T-cell (primary cell): ENCODE data around the gene CYB5A. TPM values are rescaled to one million over a fixed set of nuclear protein-coding genes. Genes with fewer than 3 reads are reported as not detected.

Experiments used
- ATAC-seq, 4 experiments: fragments of 200-7000 bp in 3 of 4; fragments of 150-1000 bp in 1 of 4; cut with Tn5 transposase; replicated peaks in 1 of 4; 1 replicate in 3 of 4; 2 replicates in 1 of 4; pipeline ENCODE4 v1.10.0; 2021; ENCODE audit warnings: moderate library complexity in 3 of 4, mild to moderate bottlenecking in 2 of 4, moderate number of reproducible peaks in 1 of 4
- CTCF ChIA-PET, 2 donors: fragments of 300-600 bp; sonication (Branson Sonifier 250); formaldehyde crosslinking; loops; one replicate each; lab custom pipeline; 2022; ENCODE audit warnings: antibody characterized with exemption in 2 of 2; lab: Charles Lee
- POLR2A ChIA-PET, 2 donors: fragments of 300-600 bp; sonication (Branson Sonifier 250); formaldehyde crosslinking; loops; one replicate each; lab custom pipeline; 2022; ENCODE audit warnings: antibody characterized with exemption in 2 of 2; lab: Charles Lee
- DNase-seq, 35 experiments: peaks; one replicate each; pipeline versions ENCODE4 v3.0.0 to v3.0.0-alpha.2; 2013 to 2023
- H3K27ac ChIP-seq: one replicate; pipeline ENCODE4 v1.5.1; 2013; ENCODE audit warnings: low read length
- H3K27me3 ChIP-seq, 2 experiments: replicated peaks in 1 of 2; 1 replicate in 1 of 2; 2 replicates in 1 of 2; pipeline versions ENCODE4 v1.6.1 to v1.7.0; 2013; ENCODE audit warnings: low read length in 1 of 2, mixed read lengths in 1 of 2; ENCODE audit not compliant: control insufficient read depth in 2 of 2, insufficient read depth in 2 of 2; ENCODE audit errors: extremely low read depth in 1 of 2
- H3K36me3 ChIP-seq, 2 donors: 1 replicate in 1 of 2; 2 replicates in 1 of 2; pipeline versions ENCODE4 v1.6.1 to v1.7.0; 2013; ENCODE audit warnings: low read length in 1 of 2; ENCODE audit not compliant: control insufficient read depth in 2 of 2, insufficient read depth in 1 of 2; ENCODE audit errors: extremely low read depth in 1 of 2
- H3K4me1 ChIP-seq, 2 experiments: 1 replicate in 1 of 2; 2 replicates in 1 of 2; pipeline versions ENCODE4 v1.6.1 to v1.7.0; 2013; ENCODE audit warnings: low read length in 2 of 2, mixed read lengths in 1 of 2; ENCODE audit not compliant: insufficient read depth in 2 of 2, control insufficient read depth in 1 of 2; ENCODE audit errors: extremely low read depth in 1 of 2
- H3K4me3 ChIP-seq, 2 donors: 1 replicate in 1 of 2; 2 replicates in 1 of 2; pipeline versions ENCODE4 v1.5.1 to v1.7.0; 2013; ENCODE audit warnings: mild to moderate bottlenecking in 2 of 2, low read length in 1 of 2, moderate library complexity in 1 of 2; ENCODE audit not compliant: control insufficient read depth in 1 of 2; ENCODE audit errors: extremely low read depth in 1 of 2
- H3K9me3 ChIP-seq: 2 replicates; pipeline ENCODE4 v1.7.0; 2013
- H3K27ac Mint-ChIP-seq, 2 donors: one replicate each; pipeline ENCODE4 v1.8.0; 2020 to 2021; ENCODE audit warnings: mild to moderate bottlenecking in 2 of 2, mixed read lengths in 2 of 2
- H3K27me3 Mint-ChIP-seq, 2 donors: one replicate each; pipeline ENCODE4 v1.8.0; 2021 to 2022; ENCODE audit warnings: mixed read lengths in 2 of 2
- H3K36me3 Mint-ChIP-seq: one replicate; pipeline ENCODE4 v1.8.0; 2021; ENCODE audit warnings: mixed read lengths
- H3K4me1 Mint-ChIP-seq, 3 donors: one replicate each; pipeline ENCODE4 v1.8.0; 2020 to 2022; ENCODE audit warnings: mixed read lengths in 3 of 3, mild to moderate bottlenecking in 1 of 3
- H3K4me3 Mint-ChIP-seq, 3 donors: one replicate each; pipeline ENCODE4 v1.8.0; 2020 to 2022; ENCODE audit warnings: mild to moderate bottlenecking in 3 of 3, mixed read lengths in 3 of 3, moderate library complexity in 3 of 3
- H3K9me3 Mint-ChIP-seq, 3 donors: one replicate each; pipeline ENCODE4 v1.8.0; 2020 to 2022; ENCODE audit warnings: mixed read lengths in 3 of 3
- WGBS: methylation state at CpG from one replicate; pipeline ENCODE4 v1.1.5; 2013; ENCODE audit warnings: missing lambda C conversion rate; ENCODE audit not compliant: insufficient coverage; 5-methylcytosine and 5-hydroxymethylcytosine counted together
- total RNA-seq, 35 experiments: library from RNA in 6 of 35; stranded (reverse) in 6 of 35; fragments of 120-200 nt in 1 of 35; gene quantifications; one replicate each; pipeline versions ENCODE4 v1.2.1 to v1.2.4 and lab custom pipeline; 2013 to 2026

Gene CYB5A
- total RNA-seq, 5 donors from 2014 or later (not counting 1 experiment from before 2014, with no cell fraction given): 14.4 to 28.8 (median 25.1) TPM

DNA sequence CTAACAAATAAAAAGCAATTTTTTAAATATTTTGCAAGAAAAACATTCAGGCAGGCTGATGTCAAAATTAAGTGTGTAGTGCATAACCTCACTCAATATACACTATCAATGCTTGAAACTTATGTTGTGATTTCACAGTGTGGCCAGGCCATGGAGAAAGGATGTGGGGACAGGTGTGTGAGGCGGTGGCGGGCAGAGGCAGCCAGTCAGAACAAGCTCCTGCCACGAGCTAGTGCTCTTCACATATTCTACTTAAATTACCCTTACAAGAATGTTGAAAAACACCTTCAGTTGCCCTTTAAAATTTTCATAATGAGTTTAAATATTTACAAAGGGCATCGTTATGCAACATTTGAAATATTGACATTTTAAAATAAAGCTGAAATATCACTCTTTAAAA is 43.2 kb downstream of the CYB5A start:
- no peaks in the 10 kb centered on the region for H3K9me3 ChIP-seq
- H3K36me3 ChIP-seq: peaks cover 0 to 8% of the 10 kb centered on the region in 2 donors
- DNase-seq (no peak), ATAC-seq (no peak)
- no peak overlapping the region for H3K4me3 ChIP-seq
- H3K9me3 Mint-ChIP-seq: no peaks in the 10 kb centered on the region
- no peak overlapping the region for H3K27ac ChIP-seq
- POLR2A ChIA-PET: no interaction called here
- peaks cover 0 to 3% of the 10 kb centered on the region in 2 experiments for H3K27me3 ChIP-seq
- no peaks in the 10 kb centered on the region for H3K4me1 ChIP-seq
- H3K4me3 Mint-ChIP-seq: no peak overlapping the region
- WGBS: no CpG with 5 or more reads among the region's 4 CpGs
- CTCF ChIA-PET: no interaction called here
- H3K36me3 Mint-ChIP-seq: peaks cover 21% of the 10 kb centered on the region
- no peak overlapping the region for H3K27ac Mint-ChIP-seq
- no peaks in the 10 kb centered on the region for H3K27me3 Mint-ChIP-seq
- peaks cover 0 to 9% (median 0%) of the 10 kb centered on the region in 3 donors for H3K4me1 Mint-ChIP-seq

DNA sequence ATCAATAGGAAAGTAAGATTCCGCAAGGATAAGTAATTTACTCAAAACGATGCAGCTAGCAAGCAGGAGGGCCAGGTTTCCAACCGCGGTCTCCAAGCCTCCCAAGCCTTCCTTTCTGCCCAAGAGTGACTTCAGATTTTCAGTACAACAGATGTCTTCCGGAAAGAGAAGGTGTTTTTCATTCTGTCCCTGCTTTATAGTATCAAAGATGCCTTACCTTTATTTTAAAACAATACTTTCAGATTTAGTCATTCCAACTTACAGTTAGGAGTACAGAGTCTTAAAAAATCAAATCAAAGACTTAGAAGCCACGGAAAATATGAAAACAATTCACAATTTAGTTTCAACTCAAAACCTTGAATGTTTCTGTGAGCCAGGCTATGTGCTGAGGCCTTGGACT is 43.6 kb downstream of the CYB5A start:
- peaks cover 17% of the 10 kb centered on the region for H3K36me3 Mint-ChIP-seq
- H3K9me3 Mint-ChIP-seq: no peaks in the 10 kb centered on the region
- DNase-seq (no peak), ATAC-seq (no peak)
- Histone ChIP-seq H3K27me3 (peaks cover 0 to 3% of the 10 kb centered on the region in 2 experiments), H3K27ac (no peak overlapping the region), H3K4me3 (no peak overlapping the region), H3K9me3 (no peaks in the 10 kb centered on the region), H3K36me3 (peaks cover 0 to 7% of the 10 kb centered on the region in 2 donors), H3K4me1 (no peaks in the 10 kb centered on the region)
- H3K27me3 Mint-ChIP-seq: no peaks in the 10 kb centered on the region
- ChIA-PET POLR2A (no interaction called here), CTCF (no interaction called here)
- no peak overlapping the region for H3K27ac Mint-ChIP-seq
- WGBS: 65% methylated on average over 4 of the region's 6 CpGs
- H3K4me3 Mint-ChIP-seq: no peak overlapping the region
- H3K4me1 Mint-ChIP-seq: peaks cover 0 to 9% (median 0%) of the 10 kb centered on the region in 3 donors

DNA sequence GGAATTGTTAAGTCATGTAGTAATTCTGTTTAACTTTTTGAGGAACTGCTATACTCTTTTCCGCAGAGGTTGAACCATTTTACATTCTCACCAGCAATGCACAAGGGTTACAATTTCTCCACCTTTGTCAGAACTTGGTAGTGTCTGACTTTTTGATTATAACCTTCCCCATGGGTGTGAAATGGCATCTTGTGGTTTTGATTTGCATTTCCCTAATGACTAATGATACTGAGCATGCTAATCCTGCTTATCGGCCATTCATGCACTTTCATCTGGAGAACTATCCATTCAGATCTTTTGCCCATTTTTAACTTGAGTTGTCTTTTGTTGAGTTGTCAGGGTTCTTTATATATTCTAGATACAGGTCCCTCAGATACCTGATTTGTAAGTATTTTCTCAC is 47.2 kb downstream of the CYB5A start:
- Mint-ChIP-seq H3K4me3 (no peak overlapping the region), H3K9me3 (no peaks in the 10 kb centered on the region), H3K27ac (no peak overlapping the region), H3K27me3 (peaks cover 2 to 5% of the 10 kb centered on the region in 2 donors), H3K4me1 (peaks cover 0 to 9% (median 0%) of the 10 kb centered on the region in 3 donors), H3K36me3 (peaks cover under 1% of the 10 kb centered on the region)
- no peaks in the 10 kb centered on the region for H3K4me1 ChIP-seq
- H3K4me3 ChIP-seq: no peak overlapping the region
- no CpG with 5 or more reads among the region's 2 CpGs for WGBS
- ChIA-PET CTCF (no interaction called here), POLR2A (no interaction called here)
- H3K9me3 ChIP-seq: no peaks in the 10 kb centered on the region
- peaks cover 0 to 10% of the 10 kb centered on the region in 2 experiments for H3K27me3 ChIP-seq
- H3K36me3 ChIP-seq: no peaks in the 10 kb centered on the region
- no peak for ATAC-seq
- H3K27ac ChIP-seq: no peak overlapping the region
- DNase-seq: no peak

DNA sequence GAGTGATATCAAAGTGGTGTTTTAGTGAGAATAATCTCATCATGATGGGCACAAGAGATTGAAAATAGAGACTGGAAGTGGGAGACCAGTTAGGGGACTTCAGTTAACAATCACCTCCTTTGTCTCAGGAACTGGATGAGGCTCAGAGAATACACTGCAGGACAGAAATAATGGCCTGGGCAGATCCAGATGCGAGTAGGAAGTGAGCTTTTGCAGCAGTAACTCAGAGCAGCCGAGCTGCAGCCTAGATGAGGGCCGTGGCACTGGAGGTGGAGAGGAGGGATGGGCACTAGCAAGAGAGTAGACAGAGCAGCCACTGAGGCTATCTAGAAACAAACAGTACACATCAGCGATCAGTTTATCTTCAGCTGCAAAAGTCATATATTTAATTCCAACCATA is 48.6 kb downstream of the CYB5A start:
- Mint-ChIP-seq H3K9me3 (no peaks in the 10 kb centered on the region), H3K27me3 (peaks cover 5 to 11% of the 10 kb centered on the region in 2 donors), H3K36me3 (no peaks in the 10 kb centered on the region), H3K4me3 (no peak overlapping the region), H3K4me1 (peaks cover 0 to under 1% (median 0%) of the 10 kb centered on the region in 3 donors), H3K27ac (no peak overlapping the region)
- no peaks in the 10 kb centered on the region for H3K9me3 ChIP-seq
- H3K4me1 ChIP-seq: no peaks in the 10 kb centered on the region
- H3K27me3 ChIP-seq: peaks cover 0 to 10% of the 10 kb centered on the region in 2 experiments
- no peak for DNase-seq
- no peak overlapping the region for H3K27ac ChIP-seq
- ATAC-seq: no peak
- WGBS: 70% methylated on average over 2 of the region's 4 CpGs
- ChIA-PET POLR2A (no interaction called here), CTCF (interaction anchor here (0.7 kb wide), 2 partner anchors 292 to 314 kb away, joined by 3 to 8 read pairs; no protein-coding TSS in a partner anchor)
- no peaks in the 10 kb centered on the region for H3K36me3 ChIP-seq
- no peak overlapping the region for H3K4me3 ChIP-seq

DNA sequence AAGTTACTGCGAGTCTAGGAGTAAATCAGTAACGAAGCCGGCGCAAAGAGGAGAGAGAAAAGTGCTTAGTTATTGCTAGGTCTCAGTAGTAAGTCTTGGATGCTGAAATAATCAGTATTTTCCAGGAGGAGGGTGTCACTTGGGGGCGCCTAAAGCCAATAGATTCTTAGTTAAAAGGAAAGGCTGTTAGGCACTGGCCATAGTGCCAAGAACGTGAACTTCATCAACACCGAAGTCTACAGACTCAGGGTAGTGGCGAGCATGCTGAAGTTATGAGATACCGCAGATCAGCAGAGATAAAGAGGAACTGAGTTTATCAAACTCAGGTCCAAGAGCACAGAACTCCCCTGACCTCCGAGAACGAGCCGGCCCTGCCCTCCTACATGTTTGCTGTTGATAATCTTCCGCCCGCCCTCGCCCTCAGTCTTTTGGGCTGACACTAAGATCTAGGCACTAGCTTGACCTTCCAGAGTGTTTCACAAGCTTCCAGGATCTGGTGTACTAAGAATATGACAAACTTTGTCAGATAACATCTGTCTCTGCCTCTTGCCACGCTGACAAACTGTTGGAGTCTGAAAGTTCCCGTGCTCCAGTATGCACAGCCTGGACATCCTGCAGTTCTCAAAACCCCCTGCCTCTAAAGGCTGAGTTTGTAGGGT is 49.2 kb downstream of the CYB5A start:
- H3K36me3 Mint-ChIP-seq: no peaks in the 10 kb centered on the region
- CTCF ChIA-PET: no interaction called here

DNA sequence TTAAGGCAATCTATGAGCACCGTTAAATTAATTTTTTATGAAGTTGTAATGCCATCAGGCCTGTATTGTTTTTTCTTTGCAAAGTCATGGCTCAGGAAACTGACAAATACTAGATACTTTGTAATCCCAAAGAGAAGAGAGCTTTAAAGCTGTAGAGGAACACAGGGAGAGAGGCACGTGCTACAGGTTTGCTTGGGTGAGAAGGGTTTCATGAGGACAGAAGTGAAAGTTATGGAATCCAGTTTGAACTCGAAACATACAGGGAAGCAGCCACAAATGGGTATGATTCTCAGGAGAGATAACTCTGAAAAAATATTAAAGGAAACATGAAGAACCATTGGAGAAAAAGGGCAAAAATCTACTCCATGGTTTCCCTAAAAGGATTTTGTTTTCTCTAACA is 49.8 kb downstream of the CYB5A start:
- Mint-ChIP-seq H3K4me3 (no peak overlapping the region), H3K4me1 (no peaks in the 10 kb centered on the region)
- 100% methylated on average over 1 of the region's 3 CpGs for WGBS

More for the DNA sequence above, 49.2 kb downstream of the CYB5A start:
- Mint-ChIP-seq H3K27ac (no peak overlapping the region), H3K27me3 (peaks cover 9 to 14% of the 10 kb centered on the region in 2 donors), H3K4me1 (no peaks in the 10 kb centered on the region), H3K4me3 (no peak overlapping the region), H3K9me3 (no peaks in the 10 kb centered on the region)
- no peaks in the 10 kb centered on the region for H3K36me3 ChIP-seq
- WGBS: 83% methylated on average over 16 of the region's 17 CpGs
- H3K27ac ChIP-seq: no peak overlapping the region
- ATAC-seq: no peak
- DNase-seq: no peak
- no peak overlapping the region for H3K4me3 ChIP-seq
- POLR2A ChIA-PET: no interaction called here
- H3K9me3 ChIP-seq: no peaks in the 10 kb centered on the region
- no peaks in the 10 kb centered on the region for H3K4me1 ChIP-seq
- peaks cover 0 to 12% of the 10 kb centered on the region in 2 experiments for H3K27me3 ChIP-seq

More for the DNA sequence above, 49.8 kb downstream of the CYB5A start:
- Histone ChIP-seq H3K4me1 (no peaks in the 10 kb centered on the region), H3K27me3 (peaks cover 0 to 14% of the 10 kb centered on the region in 2 experiments), H3K36me3 (no peaks in the 10 kb centered on the region), H3K9me3 (no peaks in the 10 kb centered on the region), H3K27ac (no peak overlapping the region), H3K4me3 (no peak overlapping the region)
- ATAC-seq: no peak
- H3K9me3 Mint-ChIP-seq: no peaks in the 10 kb centered on the region
- ChIA-PET CTCF (no interaction called here), POLR2A (no interaction called here)
- no peaks in the 10 kb centered on the region for H3K36me3 Mint-ChIP-seq
- no peak overlapping the region for H3K27ac Mint-ChIP-seq
- H3K27me3 Mint-ChIP-seq: peaks cover 15 to 19% of the 10 kb centered on the region in 2 donors
- DNase-seq: no peak
